ENCODE data around the gene C3orf80. TPM values are rescaled to one million over a fixed set of nuclear protein-coding genes. Genes with fewer than 3 reads are reported as not detected.
"Not testable (repeated sequence)": the region's sequence is repeated elsewhere in the genome, so short reads cannot be mapped to it uniquely, and the experiment has no call there.

C3orf80 gene
- total RNA-seq, 1 donor from 2014 or later = not detected

DNA sequence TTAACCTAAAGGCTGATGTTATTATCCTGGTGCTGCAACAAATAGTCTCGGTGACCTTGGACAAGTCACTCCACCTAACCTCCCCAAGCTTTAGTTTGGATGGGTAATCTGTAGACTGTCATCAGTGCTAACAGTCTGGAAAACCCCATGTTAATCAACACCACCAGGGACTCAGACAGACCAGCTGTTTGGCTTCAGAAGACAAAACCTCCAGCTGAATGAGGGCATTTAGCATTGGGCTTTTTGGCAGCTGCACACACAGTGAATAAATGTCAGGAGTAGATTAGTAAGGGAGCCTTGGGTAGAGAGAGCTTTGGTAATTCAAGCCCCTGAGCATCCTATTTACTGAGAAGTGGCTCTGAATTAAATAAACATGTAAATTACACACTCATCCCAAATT is 24.9 kb upstream of the C3orf80 start:
- no peaks in the 10 kb centered on the region for H3K4me1 Mint-ChIP-seq

DNA sequence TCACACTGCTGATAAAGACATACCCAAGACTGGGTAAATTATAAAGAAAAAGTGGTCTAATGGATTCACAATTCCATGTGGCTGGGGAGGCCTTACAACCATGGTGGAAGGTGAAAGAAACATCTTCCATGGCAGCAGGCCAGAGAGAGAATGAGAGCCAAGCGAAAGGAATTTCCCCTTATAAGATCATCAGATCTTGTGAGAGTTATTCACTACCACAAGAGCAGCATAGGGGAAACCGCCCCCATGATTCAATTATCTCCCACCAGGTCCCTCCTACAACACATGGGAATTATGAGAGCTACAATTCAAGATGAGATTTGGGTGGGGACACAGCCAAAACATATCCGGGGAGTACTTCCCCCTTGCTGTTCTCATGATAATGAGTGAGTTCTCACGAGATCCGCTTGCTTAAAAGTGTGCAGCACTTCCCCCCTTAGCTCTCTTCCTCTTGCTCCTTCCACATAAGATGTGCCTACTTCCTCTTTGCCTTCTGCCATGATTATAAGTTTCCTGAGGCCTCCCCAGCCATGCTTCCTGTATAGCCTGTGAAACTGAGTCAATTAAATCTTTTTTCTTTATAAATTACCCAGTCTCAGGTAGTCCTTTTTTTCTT is 20.7 kb upstream of the C3orf80 start:
- not testable (repeated sequence) for H3K27ac ChIP-seq; H3K9me3 Mint-ChIP-seq; H3K27ac Mint-ChIP-seq; H4K20me1 ChIP-seq (ENCODE audit: low read depth); H3K27me3 Mint-ChIP-seq (ENCODE audit: insufficient read depth, low read depth); H3K36me3 Mint-ChIP-seq; H3K79me2 ChIP-seq (ENCODE audit: low read depth); H3K4me1 ChIP-seq; H3F3A ChIP-seq (ENCODE audit: low read depth); H2AFZ ChIP-seq (replicated peaks); DNase-seq (ENCODE audit: low spot score); H3K27me3 ChIP-seq; H3K9me3 ChIP-seq (ENCODE audit: low read depth); H3K4me3 Mint-ChIP-seq; H3K4me2 ChIP-seq; H3K4me1 Mint-ChIP-seq; H3K4me3 ChIP-seq; H3K9ac ChIP-seq; H3K36me3 ChIP-seq

More for the DNA sequence above, 24.9 kb upstream of the C3orf80 start:
- Histone ChIP-seq H3K79me2 (ENCODE audit: low read depth) (no peaks in the 10 kb centered on the region), H4K20me1 (ENCODE audit: low read depth) (no peaks in the 10 kb centered on the region), H3K4me3 (no peak overlapping the region), H3K36me3 (no peaks in the 10 kb centered on the region), H3K9me3 (ENCODE audit: low read depth) (no peaks in the 10 kb centered on the region), H3K4me2 (no peak overlapping the region), H2AFZ (replicated peaks) (no peak overlapping the region), H3K27ac (no peak overlapping the region), H3K4me1 (no peaks in the 10 kb centered on the region), H3F3A (ENCODE audit: low read depth) (no peaks in the 10 kb centered on the region), H3K27me3 (no peaks in the 10 kb centered on the region), H3K9ac (no peak overlapping the region)
- Mint-ChIP-seq H3K36me3 (no peaks in the 10 kb centered on the region), H3K4me3 (no peak overlapping the region), H3K27me3 (ENCODE audit: insufficient read depth, low read depth) (peaks cover 6% of the 10 kb centered on the region), H3K9me3 (no peaks in the 10 kb centered on the region), H3K27ac (no peak overlapping the region)
- DNase-seq (ENCODE audit: low spot score) = no peak
- TF ChIP-seq EZH2phosphoT487 (IDR thresholded peaks at IDR 0.05) = no peak
- TF ChIP-seq, protein P1, sequence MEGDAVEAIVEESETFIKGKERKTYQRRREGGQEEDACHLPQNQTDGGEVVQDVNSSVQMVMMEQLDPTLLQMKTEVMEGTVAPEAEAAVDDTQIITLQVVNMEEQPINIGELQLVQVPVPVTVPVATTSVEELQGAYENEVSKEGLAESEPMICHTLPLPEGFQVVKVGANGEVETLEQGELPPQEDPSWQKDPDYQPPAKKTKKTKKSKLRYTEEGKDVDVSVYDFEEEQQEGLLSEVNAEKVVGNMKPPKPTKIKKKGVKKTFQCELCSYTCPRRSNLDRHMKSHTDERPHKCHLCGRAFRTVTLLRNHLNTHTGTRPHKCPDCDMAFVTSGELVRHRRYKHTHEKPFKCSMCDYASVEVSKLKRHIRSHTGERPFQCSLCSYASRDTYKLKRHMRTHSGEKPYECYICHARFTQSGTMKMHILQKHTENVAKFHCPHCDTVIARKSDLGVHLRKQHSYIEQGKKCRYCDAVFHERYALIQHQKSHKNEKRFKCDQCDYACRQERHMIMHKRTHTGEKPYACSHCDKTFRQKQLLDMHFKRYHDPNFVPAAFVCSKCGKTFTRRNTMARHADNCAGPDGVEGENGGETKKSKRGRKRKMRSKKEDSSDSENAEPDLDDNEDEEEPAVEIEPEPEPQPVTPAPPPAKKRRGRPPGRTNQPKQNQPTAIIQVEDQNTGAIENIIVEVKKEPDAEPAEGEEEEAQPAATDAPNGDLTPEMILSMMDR (IDR thresholded peaks at IDR 0.05) = no peak
- no peak for TF ChIP-seq EZH2 (IDR thresholded peaks at IDR 0.05)

DNA sequence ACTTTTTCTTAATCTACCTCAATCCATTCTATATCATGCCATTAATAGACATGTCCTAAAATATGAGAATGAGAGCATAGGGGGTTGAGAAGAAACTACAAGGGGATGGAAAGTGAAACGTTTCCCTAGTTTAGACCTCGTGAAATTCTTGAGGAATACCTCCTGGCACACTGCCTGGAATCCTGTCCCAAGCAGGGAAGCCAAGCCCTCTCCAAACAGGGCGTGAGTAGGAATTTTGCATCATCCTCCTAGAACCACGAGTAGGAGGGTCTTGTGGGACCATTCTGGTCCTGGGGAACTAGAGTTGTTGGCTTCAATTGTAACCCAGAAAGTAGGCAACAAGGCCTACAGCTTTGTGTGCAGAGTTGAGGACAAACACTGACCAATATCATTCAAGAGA is 19.6 kb upstream of the C3orf80 start:
- no peaks in the 10 kb centered on the region for H3K36me3 ChIP-seq
- no peak overlapping the region for H3K4me2 ChIP-seq
- peak overlapping the region; percentile 21 for H2AFZ ChIP-seq (replicated peaks)
- DNase-seq (ENCODE audit: low spot score) = no peak
- no peak overlapping the region for H3K4me3 Mint-ChIP-seq
- H3K79me2 ChIP-seq (ENCODE audit: low read depth) = no peaks in the 10 kb centered on the region
- H3K27me3 ChIP-seq = no peaks in the 10 kb centered on the region
- TF ChIP-seq, protein P1 (IDR thresholded peaks at IDR 0.05) = no peak
- TF ChIP-seq EZH2 (IDR thresholded peaks at IDR 0.05) = no peak
- no peak for TF ChIP-seq EZH2phosphoT487 (IDR thresholded peaks at IDR 0.05)
- no peaks in the 10 kb centered on the region for H3K9me3 ChIP-seq (ENCODE audit: low read depth)
- H3K4me1 ChIP-seq = no peaks in the 10 kb centered on the region
- H3K27me3 Mint-ChIP-seq (ENCODE audit: insufficient read depth, low read depth) = peaks cover 6% of the 10 kb centered on the region
- no peak overlapping the region for H3K27ac ChIP-seq
- no peak overlapping the region for H3K27ac Mint-ChIP-seq
- H3K4me1 Mint-ChIP-seq = no peaks in the 10 kb centered on the region
- H4K20me1 ChIP-seq (ENCODE audit: low read depth) = no peaks in the 10 kb centered on the region
- H3K9me3 Mint-ChIP-seq = peaks cover 2% of the 10 kb centered on the region
- no peaks in the 10 kb centered on the region for H3K36me3 Mint-ChIP-seq
- no peak overlapping the region for H3K9ac ChIP-seq
- no peaks in the 10 kb centered on the region for H3F3A ChIP-seq (ENCODE audit: low read depth)
- H3K4me3 ChIP-seq = no peak overlapping the region

DNA sequence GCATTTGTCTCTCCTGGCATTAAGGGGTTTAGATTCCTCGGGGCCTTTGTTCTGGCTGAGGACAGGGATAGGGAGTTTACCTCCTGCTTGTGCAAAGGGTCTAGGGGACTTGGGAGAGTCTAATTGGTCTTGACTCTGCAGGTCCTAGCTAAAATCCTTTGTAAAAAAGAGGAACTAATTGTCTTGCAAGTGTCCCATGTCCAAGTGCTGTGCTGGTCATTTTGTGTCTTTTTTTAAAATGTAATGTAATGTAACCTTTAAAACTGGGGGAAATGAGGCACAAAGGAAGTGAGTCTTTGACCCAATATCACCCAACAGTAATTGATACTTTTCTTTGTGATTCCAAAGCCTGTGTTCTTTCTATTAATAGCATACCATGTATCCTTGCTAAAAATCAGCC is 14.9 kb upstream of the C3orf80 start:
- Mint-ChIP-seq H3K4me3 (no peak overlapping the region), H3K27me3 (ENCODE audit: insufficient read depth, low read depth) (peaks cover 6% of the 10 kb centered on the region), H3K36me3 (no peaks in the 10 kb centered on the region), H3K4me1 (peaks cover 14% of the 10 kb centered on the region), H3K27ac (no peak overlapping the region), H3K9me3 (peaks cover 2% of the 10 kb centered on the region)
- Histone ChIP-seq H3K9ac (no peak overlapping the region), H3K4me2 (no peak overlapping the region), H3K79me2 (ENCODE audit: low read depth) (no peaks in the 10 kb centered on the region), H3K4me3 (no peak overlapping the region), H4K20me1 (ENCODE audit: low read depth) (no peaks in the 10 kb centered on the region), H3K4me1 (no peaks in the 10 kb centered on the region), H3K9me3 (ENCODE audit: low read depth) (no peaks in the 10 kb centered on the region), H3K27ac (no peak overlapping the region), H3K27me3 (no peaks in the 10 kb centered on the region), H2AFZ (replicated peaks) (no peak overlapping the region), H3K36me3 (no peaks in the 10 kb centered on the region), H3F3A (ENCODE audit: low read depth) (no peaks in the 10 kb centered on the region)
- no peak for TF ChIP-seq EZH2 (IDR thresholded peaks at IDR 0.05)
- TF ChIP-seq, protein P1 (IDR thresholded peaks at IDR 0.05) = no peak
- no peak for TF ChIP-seq EZH2phosphoT487 (IDR thresholded peaks at IDR 0.05)
- DNase-seq (ENCODE audit: low spot score) = no peak

Measured in neural progenitor cell (in vitro differentiated cells).